ENCODE data around the gene LIMS1.
"Not testable (repeated sequence)": the region's sequence is repeated elsewhere in the genome, so short reads cannot be mapped to it uniquely, and the experiment has no call there.

GRCh38 chr2:108658553-108658952 lies 124.3 kb downstream of the LIMS1 start:
- not testable (repeated sequence) for TF ChIP-seq CTCF, POLR2A (IDR thresholded peaks at IDR 0.05)
